ENCODE measurements around the gene ARAP1. TPM values are rescaled to one million over a fixed set of nuclear protein-coding genes. Genes with fewer than 3 reads are reported as not detected.
A peak's percentile ranks its signal among the peaks of the same experiment; 100 is the strongest.

The ARAP1 gene
- total and polyA plus RNA-seq, 2 of the 8 experiments (the other 6 are each of a cell fraction or from before 2014, with no cell fraction given), result 25.7 to 61.6 TPM

GRCh38 chr11:72778535-72779494 lies 26.6 kb upstream of the ARAP1 start:
- DNase-seq (ENCODE audit: low read depth in 1 of 2, low spot score in 2 of 2), result no peak
- Histone ChIP-seq H3K18ac (ENCODE audit: extremely low read depth, low read length) (no peak overlapping the region), H3K23me2 (ENCODE audit: low read depth, low read length) (peaks cover 11% of the 10 kb centered on the region), H3K27me3 (replicated peaks in 1 of 4; ENCODE audit: control insufficient read depth in 3 of 4, extremely low read depth in 1 of 4, insufficient read depth in 3 of 4, low read length in 3 of 4) (peaks cover 0 to 12% (median 6%) of the 10 kb centered on the region in 4 experiments; a peak in 3 of 7 replicates), H2BK20ac (ENCODE audit: low read length) (no peak overlapping the region), H4K20me1 (replicated peaks in 1 of 2; ENCODE audit: control insufficient read depth in 1 of 2, insufficient read depth in 2 of 2, low read length in 2 of 2) (peaks cover 1 to 3% of the 10 kb centered on the region in 2 experiments), H2AK5ac (ENCODE audit: low read depth, low read length) (no peak overlapping the region), H2BK5ac (ENCODE audit: low read depth, low read length) (no peak overlapping the region), H2BK12ac (ENCODE audit: low read depth, low read length) (no peak overlapping the region), H3K79me1 (ENCODE audit: low read depth, low read length) (peaks cover 7% of the 10 kb centered on the region), H3K36me3 (ENCODE audit: control insufficient read depth in 2 of 4, insufficient read depth in 4 of 4, low read length in 3 of 4) (no peaks in the 10 kb centered on the region), H2BK120ac (replicated peaks; ENCODE audit: low read depth, low read length) (no peak overlapping the region), H3K23ac (ENCODE audit: insufficient read length) (no peak overlapping the region), H3K4me1 (replicated peaks in 1 of 4; ENCODE audit: control insufficient read depth in 3 of 4, insufficient read depth in 4 of 4, low read length in 3 of 4) (peaks cover 5 to 19% (median 13%) of the 10 kb centered on the region in 4 experiments), H3K4me2 (ENCODE audit: insufficient read depth in 1 of 2, low read depth in 2 of 2, low read length in 2 of 2) (no peak overlapping the region; a peak in 1 of 4 replicates), H2BK15ac (ENCODE audit: low read length) (no peak overlapping the region), H3K4me3 (ENCODE audit: extremely low read depth in 1 of 4, insufficient read depth in 2 of 4, low read depth in 3 of 4, low read length in 4 of 4) (no peak overlapping the region), H2AFZ (ENCODE audit: low read length) (no peak overlapping the region), H3K56ac (replicated peaks; ENCODE audit: insufficient read length, low read depth, low read length) (no peak overlapping the region), H3K9me3 (ENCODE audit: insufficient read depth in 2 of 2, low read depth in 1 of 2, low read length in 1 of 2) (no peaks in the 10 kb centered on the region), H4K91ac (replicated peaks; ENCODE audit: insufficient read length, low read length) (peak overlapping the region; percentile 28), H4K5ac (ENCODE audit: insufficient read length, low read depth, low read length) (no peak overlapping the region), H4K8ac (ENCODE audit: extremely low read depth, insufficient read depth, low read length) (no peak overlapping the region), H3K4ac (replicated peaks; ENCODE audit: insufficient read length, low read depth, low read length) (no peak overlapping the region), H3K79me2 (ENCODE audit: control insufficient read depth in 1 of 2, insufficient read depth in 2 of 2, low read length in 2 of 2) (no peaks in the 10 kb centered on the region), H3K27ac (ENCODE audit: low read depth, low read length) (no peak overlapping the region), H3K14ac (ENCODE audit: insufficient read length) (no peak overlapping the region), H3K9ac (replicated peaks in 1 of 4; ENCODE audit: extremely low read depth in 1 of 4, low read depth in 3 of 4, low read length in 3 of 4) (no peak overlapping the region)
- 80% methylated on average over 7 of the region's 7 CpGs; no CpG with 5 or more reads in 1 of the 2 experiments for WGBS, 2 experiments (ENCODE audit: extremely low coverage in 1 of 2, insufficient coverage in 1 of 2, insufficient read length in 1 of 2, insufficient replicate concordance in 2 of 2, low coverage in 1 of 2, low lambda C conversion rate in 2 of 2, missing lambda C conversion rate in 1 of 2)
- FAIRE-seq, result no peak
- CTCF ChIA-PET (ENCODE audit: partially characterized antibody), result interaction anchor here (0.7 to 5.9 kb wide), 6 partner anchors 8 to 475 kb away, joined by 3 to 50 read pairs (median 8); partner anchors contain the start of gene STARD10
- POLR2A ChIA-PET (ENCODE audit: partially characterized antibody), result interaction anchor here (1.0 to 1.6 kb wide), 3 partner anchors 9 to 13 kb away, joined by 3 to 5 read pairs (median 3); no protein-coding TSS in a partner anchor
- TF ChIP-seq BCL11A (IDR thresholded peaks at IDR 0.05; ENCODE audit: low read depth in 2 of 2, low read length in 2 of 2) (no peak), ZNF274 (IDR thresholded peaks at IDR 0.05; ENCODE audit: borderline replicate concordance, extremely low read depth, low read length) (no peak), BRCA1 (IDR thresholded peaks at IDR 0.05; ENCODE audit: low read depth, low read length) (no peak), EGR1 (IDR thresholded peaks at IDR 0.05; ENCODE audit: borderline replicate concordance, low read depth, low read length) (no peak), EZH2 (IDR thresholded peaks at IDR 0.05; ENCODE audit: low read depth, low read length, severe bottlenecking) (no peak), CHD2 (IDR thresholded peaks at IDR 0.05; ENCODE audit: low read length) (no peak), RBBP5 (IDR thresholded peaks at IDR 0.05; ENCODE audit: borderline replicate concordance, low read depth, low read length) (no peak)

All from H1 (cell line).